ENCODE data around the gene ATXN1.

GRCh38 chr6:16542070-16542469, 219.2 kb downstream of the ATXN1 start:
- TF ChIP-seq CTCF (IDR thresholded peaks at IDR 0.05): no peak
- TF ChIP-seq POLR2A (IDR thresholded peaks at IDR 0.05): no peak

All from lower leg skin (tissue), 3 donors.